CD4-positive, alpha-beta T cell treated with Interleukin-15 for 1 hour (primary cell): Measurements from ENCODE around the gene NLRX1.
A peak's percentile ranks its signal among the peaks of the same experiment; 100 is the strongest.
"Not testable (repeated sequence)": the region's sequence is repeated elsewhere in the genome, so short reads cannot be mapped to it uniquely, and the experiment has no call there.

ENCODE experiments used
- DNase-seq: peaks from one replicate; pipeline ENCODE4 v3.0.0-alpha.2; 2020

The NLRX1 gene, protein sequence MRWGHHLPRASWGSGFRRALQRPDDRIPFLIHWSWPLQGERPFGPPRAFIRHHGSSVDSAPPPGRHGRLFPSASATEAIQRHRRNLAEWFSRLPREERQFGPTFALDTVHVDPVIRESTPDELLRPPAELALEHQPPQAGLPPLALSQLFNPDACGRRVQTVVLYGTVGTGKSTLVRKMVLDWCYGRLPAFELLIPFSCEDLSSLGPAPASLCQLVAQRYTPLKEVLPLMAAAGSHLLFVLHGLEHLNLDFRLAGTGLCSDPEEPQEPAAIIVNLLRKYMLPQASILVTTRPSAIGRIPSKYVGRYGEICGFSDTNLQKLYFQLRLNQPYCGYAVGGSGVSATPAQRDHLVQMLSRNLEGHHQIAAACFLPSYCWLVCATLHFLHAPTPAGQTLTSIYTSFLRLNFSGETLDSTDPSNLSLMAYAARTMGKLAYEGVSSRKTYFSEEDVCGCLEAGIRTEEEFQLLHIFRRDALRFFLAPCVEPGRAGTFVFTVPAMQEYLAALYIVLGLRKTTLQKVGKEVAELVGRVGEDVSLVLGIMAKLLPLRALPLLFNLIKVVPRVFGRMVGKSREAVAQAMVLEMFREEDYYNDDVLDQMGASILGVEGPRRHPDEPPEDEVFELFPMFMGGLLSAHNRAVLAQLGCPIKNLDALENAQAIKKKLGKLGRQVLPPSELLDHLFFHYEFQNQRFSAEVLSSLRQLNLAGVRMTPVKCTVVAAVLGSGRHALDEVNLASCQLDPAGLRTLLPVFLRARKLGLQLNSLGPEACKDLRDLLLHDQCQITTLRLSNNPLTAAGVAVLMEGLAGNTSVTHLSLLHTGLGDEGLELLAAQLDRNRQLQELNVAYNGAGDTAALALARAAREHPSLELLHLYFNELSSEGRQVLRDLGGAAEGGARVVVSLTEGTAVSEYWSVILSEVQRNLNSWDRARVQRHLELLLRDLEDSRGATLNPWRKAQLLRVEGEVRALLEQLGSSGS

DNA sequence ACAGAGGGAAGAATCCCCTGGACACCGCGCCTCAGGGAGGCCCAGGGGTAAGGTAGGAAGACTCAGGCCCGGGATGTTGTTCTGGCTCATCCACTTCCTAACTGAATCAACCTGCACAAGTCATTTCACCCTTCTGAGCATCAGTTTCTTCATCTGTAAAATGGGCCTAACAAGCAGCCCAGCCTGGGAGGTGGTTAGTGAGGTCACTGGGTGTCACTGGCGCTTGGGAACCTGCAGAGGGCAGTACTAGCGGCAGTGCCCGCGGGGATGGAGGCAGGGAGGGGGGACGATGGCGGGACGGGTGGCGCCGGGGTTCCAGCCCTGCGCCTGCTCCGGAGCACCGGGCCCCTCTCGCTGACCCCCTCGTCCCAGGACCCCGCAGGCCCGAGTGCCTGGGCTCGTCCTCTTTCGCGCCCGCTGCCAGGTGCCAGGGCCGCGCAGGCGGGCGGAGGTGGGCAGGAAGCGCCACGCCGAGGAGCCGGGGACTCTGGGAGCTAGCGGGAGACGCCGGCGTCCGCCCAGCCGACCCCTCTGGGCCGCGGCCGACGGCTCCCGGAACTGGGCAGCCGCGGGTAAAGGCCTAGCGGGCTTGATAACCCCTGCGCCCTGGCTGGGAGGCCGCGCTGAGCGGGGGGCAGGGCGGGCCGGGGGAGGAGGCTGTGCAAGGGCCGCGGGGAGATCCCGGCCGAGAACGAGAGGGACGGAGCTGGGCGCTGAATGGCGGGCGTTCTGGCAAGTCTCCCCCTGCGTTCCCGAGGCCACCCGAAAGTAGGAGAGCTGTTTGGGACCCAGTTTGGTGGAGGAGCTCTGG is at the start of gene NLRX1:
NLRX1 (plus strand) TSS at position 255 of the 811 bp plus-strand sequence. CDS start 2,679 bp downstream, outside the sequence.
- DNase-seq, result peak; percentile 85

DNA sequence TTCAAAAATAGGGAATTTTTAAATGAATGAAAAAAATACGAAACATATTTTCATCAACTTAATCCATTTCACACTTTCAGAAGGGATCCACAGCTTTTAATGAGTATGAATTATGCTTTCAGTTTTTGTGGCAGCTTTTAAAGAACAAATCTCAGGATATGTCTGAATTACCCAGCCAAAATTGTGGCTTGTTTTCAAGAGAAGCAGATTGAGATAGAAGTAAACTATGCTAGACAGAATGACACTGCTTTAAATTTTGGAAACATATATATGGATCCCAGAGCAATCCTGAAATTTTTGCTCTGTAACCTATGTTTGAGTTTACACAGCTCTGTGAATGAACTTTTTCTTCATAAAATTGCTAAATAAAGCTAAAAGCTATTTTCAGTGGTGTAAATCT is 49.6 kb upstream of the NLRX1 start:
- no peak for DNase-seq

DNA sequence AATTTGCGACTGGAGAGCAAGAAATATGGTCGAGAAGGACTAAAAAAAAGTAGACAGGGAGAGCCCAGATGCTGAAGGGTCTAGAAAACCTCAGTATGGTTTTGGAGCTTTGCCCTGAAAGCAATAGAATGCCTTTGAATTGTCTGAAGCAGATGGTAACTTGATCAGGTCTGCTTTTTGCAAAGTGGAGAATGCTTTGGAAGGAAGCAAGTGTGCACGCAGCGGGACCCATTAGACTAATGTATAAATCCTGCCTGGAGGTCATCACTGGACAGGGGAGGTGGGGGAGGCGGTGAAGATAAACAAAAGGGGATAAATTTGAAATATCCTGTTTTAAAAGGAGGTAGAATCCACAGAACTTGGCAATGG is 47.9 kb upstream of the NLRX1 start:
- no peak for DNase-seq

DNA sequence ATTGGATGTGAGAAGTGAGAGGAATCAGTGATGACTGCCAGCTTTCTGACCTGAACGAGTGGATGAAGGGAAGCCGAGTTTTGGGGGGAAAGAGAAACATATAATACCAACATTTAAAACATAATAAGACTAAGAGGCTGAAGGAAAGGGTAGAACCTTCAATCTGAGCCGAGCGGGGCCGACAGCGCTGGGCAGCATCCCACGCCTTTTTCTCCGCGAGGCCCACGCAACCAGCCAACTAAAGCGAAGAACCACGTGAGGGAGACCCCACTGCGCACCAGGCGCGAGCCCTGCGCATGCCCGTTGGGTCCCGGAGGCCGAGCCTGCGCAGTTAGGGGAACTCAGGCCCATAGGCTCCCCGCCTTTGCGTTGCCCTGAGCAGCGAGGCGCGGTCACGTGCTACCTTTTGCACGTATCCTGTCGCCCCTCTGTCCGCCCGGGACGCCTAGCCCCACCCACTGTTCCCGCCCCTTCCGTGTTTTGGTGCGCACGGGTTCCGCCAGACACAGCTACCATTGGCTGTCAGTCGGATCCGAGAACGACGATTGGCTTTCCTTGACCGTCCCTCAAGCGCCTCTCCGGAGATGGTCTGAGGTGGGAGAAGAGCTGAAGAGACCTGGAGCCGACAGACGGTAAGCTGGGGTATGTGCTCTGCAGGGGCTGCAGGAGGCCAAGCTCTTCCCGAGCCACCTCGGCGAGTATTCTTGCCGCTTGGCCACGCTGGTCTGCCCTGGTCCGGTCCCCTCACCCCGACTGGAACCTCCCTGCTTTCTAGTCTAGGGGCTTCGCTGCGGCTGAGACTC is 47.3 kb upstream of the NLRX1 start, which contains the start of gene HINFP:
HINFP (plus strand) TSS at position 573 of the 803 bp plus-strand sequence. CDS start 5,365 bp downstream, outside the sequence.
- peak; percentile 100 for DNase-seq

DNA sequence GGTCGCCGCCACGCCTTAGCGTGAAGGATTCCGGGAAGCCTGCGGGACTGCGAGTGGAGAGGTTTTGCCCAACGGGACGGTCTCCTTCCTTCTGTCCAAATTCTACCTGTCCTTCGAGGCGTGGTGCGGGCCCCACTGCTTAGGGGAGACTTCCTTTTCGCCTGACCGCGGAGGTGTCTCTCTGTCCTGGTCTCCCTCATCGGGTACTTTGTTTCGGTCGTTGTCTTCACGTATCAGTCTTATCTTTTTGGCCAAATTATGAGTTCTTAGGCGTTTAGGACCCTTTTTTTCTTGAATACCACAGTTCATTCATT is 46.8 kb upstream of the NLRX1 start:
- DNase-seq, result no peak

DNA sequence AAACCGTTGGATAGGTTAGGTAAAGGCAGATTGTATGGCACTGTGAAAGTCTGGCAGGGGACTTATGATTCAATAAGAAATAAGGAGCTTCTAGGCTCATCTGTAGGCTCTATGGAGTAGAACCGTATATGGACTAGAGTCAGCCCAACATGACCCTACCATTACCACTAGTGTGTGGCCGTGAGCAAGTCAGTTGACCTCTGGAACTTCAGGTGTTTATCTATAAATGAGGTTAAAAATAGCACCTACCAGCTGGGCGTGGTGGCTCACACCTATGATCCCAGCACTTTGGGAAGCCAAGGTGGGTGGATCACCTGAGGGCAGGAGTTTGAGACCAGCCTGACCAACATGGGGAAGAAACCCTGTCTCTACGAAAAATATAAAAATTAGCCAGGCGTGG is 42.7 kb upstream of the NLRX1 start:
- DNase-seq, result no peak

DNA sequence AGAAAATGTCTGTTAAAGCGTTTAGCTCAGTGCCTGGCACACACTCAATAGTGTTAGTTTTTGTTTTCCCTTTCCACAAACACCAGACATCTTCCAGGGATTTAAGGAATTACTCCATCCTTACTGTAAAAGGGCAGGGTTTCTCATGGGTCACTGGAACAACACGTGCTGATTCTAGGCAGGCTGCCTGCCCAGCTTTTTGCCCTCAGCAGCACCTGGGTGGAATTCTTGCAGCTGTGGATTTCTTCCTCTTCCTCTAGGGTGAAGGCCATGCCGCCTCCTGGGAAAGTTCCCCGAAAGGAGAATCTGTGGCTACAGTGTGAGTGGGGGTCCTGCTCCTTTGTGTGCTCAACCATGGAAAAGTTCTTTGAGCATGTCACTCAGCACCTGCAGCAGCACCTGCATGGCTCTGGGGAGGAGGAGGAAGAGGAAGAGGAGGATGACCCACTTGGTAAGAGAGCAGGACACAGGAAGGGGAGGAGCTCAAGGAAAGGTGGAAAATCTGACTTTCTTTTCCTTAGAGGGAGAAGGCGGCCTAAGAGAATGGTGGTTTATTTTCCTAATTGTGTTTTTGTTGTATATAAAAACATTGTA is 41.8 kb upstream of the NLRX1 start:
- no peak for DNase-seq

DNA sequence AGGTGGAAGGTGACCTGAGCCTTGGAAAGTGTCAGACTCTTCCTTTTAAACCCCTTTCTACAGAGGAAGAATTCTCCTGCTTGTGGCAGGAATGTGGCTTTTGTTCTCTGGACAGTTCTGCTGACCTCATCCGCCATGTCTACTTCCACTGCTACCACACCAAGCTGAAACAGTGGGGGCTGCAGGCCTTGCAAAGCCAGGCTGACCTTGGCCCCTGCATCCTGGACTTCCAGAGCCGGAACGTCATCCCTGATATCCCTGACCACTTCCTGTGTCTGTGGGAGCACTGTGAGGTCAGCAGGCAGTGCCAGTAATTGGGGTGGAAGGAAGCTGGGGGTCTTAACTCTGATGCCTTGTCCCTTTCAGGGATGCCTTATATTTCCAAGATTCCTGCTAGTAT is 37.9 kb upstream of the NLRX1 start:
- DNase-seq, result no peak

DNA sequence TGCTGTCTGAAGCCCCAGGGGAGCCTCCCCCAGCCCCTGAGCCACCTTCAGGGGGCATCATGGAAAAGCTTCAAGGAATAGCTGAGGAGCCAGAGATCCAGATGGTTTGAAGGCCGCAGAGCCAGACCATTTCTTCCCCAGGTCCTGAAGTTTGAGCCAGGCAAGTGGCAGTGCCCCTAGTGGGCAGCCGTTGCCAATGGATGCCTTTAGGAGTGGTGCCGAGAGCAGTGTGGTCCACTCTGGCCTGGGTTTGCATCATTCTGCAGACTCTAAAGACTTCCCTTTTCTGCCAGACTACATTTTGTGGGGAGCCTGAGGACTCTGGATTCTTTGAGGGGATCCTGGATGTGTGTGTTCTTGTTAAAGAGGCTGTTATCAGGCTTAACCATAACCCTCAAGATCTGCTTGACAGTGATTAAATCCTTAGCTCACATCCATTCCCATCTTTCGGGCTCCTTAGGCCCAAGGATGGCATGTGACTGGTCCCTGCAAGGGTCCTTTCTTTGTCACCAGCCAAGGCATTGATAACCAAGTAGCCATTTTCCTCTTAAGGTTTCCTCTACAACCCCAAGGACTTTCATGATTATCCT is 34.0 kb upstream of the NLRX1 start:
- peak; percentile 34 for DNase-seq

DNA sequence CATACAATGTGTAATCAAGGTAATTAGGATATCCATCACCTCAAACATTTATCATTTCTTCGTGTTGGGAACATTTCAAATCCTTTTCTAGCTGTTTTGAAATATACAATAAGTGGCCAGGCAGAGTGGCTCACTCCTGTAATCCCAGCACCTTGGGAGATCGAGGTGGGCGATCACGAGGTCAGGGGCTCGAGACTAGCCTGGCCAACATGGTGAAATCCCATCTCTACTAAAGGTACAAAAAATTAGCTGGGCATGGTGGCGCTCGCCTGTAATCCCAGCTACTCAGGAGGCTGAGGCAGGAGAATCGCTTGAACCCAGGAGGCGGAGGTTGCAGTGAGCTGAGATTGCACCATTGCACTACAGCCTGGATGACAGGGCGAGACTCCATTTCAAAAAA is 29.2 kb upstream of the NLRX1 start:
- DNase-seq, result not testable (repeated sequence)

DNA sequence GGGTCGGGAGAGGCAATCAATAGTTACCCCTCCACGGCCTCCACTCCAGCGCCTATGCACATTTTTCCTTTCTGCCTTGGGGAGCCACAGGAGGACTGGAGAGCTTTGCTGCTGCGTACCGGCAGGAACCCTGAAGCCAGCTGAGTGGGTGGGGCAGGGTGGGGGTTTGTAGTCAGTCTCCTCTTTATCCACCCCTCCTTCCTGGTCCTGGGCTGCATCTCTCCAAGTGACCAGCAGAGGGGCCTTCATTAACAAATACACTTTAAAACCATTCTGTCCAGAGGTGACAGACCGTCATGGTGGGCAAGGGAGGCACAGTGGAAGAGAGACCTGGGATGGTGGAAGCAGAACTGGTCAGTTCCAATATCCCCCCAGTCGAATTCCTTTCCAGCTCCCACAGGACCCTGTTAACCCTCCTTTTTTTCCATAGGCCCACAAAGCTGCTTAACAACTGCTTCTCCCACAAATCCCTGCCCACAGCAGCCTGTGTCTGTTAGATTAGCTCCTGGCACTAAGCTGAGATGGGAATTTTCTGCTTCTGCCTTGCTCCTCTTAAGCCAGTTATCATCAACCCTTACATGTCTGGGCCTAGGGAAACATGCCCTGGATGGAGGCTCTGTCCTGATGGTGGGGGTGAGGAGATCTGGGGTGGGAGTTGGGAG is 23.6 kb upstream of the NLRX1 start:
- DNase-seq, result peak; percentile 47

DNA sequence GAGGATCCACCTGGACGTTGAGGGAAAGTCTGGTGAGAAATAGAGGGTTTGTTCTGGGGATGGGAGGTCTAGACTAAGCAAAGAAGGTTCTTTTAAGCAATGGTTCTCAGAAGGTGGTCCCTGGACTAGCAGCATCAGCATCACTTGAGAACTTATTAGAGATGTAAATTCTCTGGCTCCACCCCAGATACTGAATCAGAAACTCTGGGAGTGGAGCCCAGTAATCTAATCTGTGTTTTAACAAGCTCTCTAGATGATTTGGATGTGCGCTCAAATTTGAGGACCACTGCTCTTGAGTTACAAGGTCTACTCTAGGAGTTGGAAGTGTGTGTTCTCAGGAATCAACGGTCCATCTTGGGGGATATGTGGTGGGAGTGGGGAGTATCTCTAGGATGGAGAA is 23.0 kb upstream of the NLRX1 start:
- no peak for DNase-seq

DNA sequence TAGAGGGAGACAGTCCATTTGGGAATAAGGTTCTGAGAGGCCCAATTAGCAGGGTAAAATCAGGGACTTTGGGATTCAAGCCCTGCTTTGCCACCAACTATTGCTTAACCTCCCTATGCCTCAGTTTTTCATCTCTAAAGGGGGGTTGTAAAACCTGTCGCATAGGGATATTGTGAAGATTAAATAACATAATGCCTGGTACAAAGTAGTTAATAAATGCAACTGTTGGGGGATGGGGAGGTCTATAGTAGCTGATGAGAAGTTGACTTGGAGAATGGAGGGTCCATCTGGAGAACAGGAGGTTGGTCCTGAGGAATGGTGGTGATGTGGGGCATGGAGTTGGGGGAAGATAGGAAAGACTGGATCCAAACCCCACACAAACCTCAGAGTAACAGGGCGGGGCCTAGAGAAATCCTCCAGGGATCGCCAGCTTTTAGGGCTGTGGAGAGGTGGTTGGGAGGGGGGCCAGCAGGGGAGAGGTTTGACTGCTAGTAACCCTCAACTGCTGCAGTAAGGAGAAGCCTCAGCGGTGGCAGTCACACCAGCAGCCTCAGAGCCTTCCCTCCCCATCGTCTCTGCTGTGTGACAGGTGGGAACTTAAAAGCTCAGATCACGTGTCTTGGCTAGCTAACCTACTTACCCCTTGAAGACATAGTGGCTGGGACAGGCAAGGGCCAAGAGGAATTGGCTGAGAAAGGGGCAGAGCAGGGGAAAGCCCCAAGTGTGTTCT is 20.8 kb upstream of the NLRX1 start:
- DNase-seq, result no peak

DNA sequence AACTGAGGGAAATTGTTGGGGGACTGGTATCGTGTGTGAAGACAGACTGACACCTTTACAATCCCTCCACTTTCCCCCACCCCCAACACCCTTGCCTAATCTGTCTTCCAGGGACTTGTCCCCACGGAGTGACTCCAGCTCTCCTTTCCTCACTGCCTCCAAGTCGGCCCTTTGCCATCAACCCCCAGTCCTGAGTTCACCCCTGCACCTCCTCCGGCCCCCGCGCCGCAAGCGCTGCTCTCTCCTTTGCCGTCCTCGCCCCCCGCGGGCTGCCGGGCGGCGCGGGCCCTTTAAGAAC is 19.9 kb upstream of the NLRX1 start:
- DNase-seq, result no peak

DNA sequence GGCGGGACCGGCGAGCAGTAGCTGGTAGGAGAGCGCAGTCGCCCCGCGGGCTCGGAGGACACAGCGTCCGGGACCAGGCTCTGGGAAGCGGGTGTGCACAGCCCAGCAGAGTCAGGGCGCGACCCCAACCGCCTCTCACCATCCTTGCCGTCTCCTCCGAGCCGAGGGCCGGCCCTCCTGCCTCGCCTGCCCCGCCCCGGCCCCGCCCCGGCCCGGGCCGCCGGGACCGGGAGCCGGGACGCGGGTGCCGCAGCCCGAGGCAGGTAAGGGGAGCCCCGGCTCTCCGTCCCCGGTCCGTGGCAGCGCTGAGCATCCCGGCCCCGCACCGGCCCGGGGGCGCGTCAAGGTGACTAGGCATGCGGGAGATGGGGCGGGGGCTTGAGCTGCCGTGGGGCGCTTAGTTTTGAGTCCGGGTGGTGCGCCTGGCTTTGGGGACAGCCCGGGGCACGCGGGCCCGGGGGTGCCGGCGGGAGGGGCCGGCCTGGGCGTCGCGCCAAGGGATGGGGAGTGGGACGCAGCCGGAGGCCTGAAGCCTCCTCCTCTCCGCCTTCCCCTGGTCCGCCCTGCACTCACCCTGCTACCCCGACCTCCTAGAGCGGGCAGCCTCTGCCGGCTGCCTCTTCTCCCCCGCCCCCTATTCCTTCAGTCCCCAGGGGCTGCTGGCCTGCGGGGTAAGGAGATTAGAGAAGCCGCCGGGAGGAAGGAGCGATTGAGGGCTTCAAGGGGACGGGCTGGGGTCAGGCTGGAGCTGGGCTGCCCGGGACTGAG is 19.3 kb upstream of the NLRX1 start, which contains the start of gene ABCG4:
ABCG4 (plus strand) TSS at position 35 of the 768 bp plus-strand sequence. CDS start 914 bp downstream, outside the sequence.
- DNase-seq, result no peak

DNA sequence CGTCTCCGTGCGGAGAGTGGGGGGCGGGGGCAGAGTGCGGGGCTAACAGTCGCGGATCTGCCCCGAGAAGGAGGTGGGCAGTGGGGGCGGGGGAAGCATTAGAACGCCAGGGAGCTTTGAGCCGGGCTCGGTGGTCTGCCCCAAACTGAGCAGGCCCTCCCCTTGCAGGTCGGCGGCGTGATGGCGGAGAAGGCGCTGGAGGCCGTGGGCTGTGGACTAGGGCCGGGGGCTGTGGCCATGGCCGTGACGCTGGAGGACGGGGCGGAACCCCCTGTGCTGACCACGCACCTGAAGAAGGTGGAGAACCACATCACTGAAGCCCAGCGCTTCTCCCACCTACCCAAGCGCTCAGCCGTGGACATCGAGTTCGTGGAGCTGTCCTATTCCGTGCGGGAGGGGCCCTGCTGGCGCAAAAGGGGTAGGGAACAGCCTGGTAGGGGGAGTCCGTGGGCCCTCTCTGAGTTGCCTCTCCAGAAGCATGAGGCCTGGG is 18.7 kb upstream of the NLRX1 start:
- DNase-seq, result no peak

DNA sequence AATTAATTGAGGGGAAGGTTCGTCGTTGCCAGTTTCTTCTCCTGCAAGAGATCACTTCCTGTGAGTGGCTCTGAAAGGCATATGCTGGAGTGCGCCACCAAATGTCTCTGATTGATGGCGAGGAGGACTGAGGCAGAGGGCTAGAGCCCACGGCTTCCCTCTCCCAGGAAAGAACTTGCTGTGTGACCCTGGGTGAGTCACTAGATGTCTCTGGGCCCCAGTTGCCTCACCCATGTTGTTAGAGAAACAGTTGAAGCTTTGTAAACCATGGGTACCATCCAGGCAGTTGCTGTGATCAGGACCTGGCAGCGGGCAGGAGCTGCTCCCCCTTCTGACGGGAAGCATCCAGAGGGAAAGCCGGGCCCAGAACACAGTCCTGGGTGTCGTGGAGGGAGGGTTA is 16.5 kb upstream of the NLRX1 start:
- no peak for DNase-seq

DNA sequence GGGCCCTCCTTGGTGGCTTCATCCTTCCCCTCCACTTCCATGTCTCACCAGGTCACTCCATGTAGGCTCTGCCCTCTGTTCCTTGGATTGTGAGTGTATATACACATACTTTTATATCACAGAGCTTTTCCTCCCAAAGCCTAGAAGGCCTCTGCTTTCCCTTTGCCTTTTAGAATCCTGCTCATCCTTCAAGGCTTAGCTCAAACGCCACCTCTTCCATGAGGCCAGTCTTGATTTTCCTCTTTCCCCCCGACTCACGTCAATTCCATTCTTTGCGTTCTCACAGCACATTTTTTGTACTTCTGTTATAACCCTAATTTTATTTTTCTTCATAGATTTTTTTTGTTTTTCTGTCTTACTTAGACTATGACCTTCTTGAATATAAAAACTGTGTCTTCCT is 15.9 kb upstream of the NLRX1 start:
- DNase-seq, result no peak
